NCI-H128 (cell line): Measurements from ENCODE around the gene ALDH3A2.

Experiments
- DNase-seq: peaks from one replicate; lab custom pipeline; 2025; ENCODE audit not compliant: unreplicated experiment; lab: John Stamatoyannopoulos, UW

Gene ALDH3A2

DNA sequence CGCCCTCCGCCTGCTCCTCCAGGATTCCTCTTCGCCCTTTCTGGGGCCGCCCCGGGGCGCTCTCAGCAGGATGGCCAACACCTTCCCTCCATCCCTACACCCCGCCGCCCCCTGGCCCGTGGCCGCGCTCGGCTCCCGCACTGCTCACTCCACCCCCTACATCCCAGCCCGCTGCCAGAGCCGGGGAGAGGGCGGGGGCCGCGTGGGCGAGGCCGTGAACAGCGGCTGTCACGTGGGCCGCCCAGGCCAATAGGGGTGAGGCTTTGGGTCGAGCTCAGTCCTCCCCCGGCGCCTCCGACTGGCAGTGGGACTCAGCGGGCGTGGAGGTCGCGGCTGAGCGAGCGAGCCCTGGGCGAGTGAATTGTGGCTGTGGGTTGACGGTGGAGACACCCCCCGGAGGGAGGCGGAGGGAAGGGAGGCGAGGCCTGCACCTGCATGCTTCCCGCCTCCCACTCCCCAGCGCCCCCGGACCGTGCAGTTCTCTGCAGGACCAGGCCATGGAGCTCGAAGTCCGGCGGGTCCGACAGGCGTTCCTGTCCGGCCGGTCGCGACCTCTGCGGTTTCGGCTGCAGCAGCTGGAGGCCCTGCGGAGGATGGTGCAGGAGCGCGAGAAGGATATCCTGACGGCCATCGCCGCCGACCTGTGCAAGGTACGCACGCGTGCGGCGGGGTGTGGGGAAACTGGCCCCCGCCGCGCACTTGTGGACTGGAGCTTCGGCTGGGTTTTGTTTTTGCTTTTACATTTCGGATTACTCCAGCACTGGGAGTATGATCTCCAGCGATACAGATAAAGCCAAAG is at the start of gene ALDH3A2:
TSS of gene ALDH3A2 (plus strand) at position 277 of the 799 bp plus-strand sequence. CDS start at position 498, 221 bp downstream.
- peak; percentile 85 for DNase-seq

GRCh38 chr17:19610311-19610710 is 38.2 kb upstream of the ALDH3A2 start:
- DNase-seq: no peak

DNA sequence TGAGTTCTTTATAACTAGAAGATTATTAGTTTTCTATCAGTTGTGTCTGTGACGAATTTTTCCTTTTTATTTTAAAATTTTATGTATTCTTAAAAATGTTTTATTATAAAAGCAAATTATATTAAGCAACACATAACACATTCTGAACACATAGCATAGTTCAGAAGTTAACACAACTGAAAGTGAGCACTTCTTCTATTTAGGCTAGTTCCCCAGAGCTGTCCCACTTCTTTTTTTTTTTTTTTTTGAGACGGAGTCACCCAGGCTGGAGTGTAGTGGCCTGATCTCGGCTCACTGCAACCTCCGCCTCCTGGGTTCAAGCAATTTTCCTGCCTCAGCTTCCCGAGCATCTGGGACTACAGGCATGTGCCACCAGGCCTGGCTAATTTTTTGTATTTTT is 37.7 kb upstream of the ALDH3A2 start:
- DNase-seq: no peak

DNA sequence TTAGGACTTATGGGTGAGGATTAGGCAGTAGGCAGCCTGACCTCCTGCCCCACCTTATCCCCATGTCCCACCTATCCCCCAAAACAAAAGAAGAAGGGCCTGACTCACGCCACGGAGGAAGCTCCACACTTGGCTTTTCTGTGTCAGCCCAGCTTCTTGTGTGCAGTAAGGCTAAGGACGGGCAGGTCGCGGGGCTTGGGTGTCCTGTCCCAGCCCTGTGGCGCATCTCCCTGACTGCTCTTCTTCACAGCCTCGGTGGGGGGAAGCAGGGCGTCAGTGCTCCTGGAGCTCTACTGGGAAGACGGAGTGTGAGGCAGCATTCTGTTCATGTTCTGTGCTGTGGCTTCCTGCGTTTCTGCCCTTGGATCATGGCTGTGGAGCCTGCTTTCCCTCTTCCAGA is 34.6 kb upstream of the ALDH3A2 start:
- DNase-seq: no peak

- DNase-seq: no peak
Measured at GRCh38 chr17:19614900-19615299, 33.7 kb upstream of the ALDH3A2 start.

DNA sequence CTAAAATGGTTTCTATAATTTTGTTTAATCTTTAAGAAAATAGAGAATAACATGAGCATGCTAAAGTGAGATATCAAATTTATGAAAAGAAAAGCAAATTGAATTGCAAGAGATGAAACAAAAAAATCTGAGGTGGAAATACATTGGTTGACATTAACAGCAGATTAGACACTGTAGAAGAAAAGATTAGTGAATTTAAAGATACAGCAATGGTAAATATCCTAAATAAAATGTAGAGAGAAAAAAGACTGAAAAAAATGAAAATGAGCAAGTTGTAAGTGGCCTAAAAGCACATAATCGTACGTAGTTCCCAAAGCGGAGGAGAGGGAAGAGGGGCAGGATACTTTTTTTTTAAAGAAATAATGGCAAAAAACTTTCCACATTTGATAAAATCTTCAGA is 30.5 kb upstream of the ALDH3A2 start:
- no peak for DNase-seq

- DNase-seq: no peak
Measured at GRCh38 chr17:19619705-19620325, 28.7 kb upstream of the ALDH3A2 start.

DNA sequence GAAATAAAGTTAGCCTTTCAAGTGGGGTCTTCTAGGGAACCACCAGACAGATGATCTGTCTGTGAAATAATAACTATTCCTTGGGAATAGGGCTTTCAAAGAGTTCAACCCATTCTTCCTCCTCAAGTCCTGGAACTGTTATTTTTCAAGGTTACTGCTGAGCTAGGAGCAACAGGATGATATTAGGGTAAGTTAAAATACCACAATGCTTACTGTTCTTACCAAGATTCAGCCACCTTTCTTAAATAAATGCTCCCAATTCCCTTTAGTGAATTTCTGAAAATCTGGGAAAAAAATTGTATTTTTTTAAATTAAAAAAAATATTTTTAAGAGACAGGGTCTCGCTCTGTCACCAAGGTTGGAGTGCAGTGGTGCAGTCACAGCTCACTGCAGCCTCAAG is 26.9 kb upstream of the ALDH3A2 start:
- no peak for DNase-seq

- DNase-seq: no peak
Measured at GRCh38 chr17:19626079-19626478, 22.5 kb upstream of the ALDH3A2 start.

GRCh38 chr17:19629449-19629848 is 19.1 kb upstream of the ALDH3A2 start:
- DNase-seq: no peak

- DNase-seq: no peak
Measured at GRCh38 chr17:19630035-19630434, 18.5 kb upstream of the ALDH3A2 start.

- no peak for DNase-seq
Measured at GRCh38 chr17:19630661-19631060, 17.9 kb upstream of the ALDH3A2 start.

GRCh38 chr17:19631905-19632304 is 16.6 kb upstream of the ALDH3A2 start:
- DNase-seq: no peak

DNA sequence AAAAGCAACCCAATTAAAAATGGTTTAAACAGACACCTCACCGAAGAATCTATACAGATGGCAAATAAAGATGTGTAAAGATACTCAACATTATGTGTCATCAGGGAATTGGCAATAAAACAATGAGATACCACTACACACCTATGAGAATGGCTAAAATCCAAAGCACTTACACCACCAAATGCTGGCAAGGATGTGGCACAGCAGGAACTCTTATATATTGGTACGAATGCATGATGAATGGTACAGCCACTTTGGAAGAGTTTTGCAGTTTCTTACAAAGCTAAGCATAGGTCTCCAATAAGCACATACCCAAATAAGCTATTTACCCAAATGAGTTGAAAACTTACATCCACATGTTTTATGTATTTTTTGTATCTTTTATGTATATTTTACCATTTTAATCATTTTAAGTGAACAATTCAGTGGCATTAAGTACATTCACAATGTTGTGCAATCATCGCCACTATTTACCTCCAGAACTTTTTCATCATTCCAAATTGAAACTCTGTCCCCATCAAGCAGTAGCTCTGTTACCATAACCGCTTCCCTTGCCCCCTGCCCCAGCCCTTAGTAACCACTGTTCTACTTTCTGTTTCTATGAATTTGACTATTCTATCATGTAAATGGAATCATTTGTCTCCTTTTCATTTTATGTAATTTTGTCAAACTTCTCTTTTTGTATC is 6.7 kb upstream of the ALDH3A2 start:
- no peak for DNase-seq

DNA sequence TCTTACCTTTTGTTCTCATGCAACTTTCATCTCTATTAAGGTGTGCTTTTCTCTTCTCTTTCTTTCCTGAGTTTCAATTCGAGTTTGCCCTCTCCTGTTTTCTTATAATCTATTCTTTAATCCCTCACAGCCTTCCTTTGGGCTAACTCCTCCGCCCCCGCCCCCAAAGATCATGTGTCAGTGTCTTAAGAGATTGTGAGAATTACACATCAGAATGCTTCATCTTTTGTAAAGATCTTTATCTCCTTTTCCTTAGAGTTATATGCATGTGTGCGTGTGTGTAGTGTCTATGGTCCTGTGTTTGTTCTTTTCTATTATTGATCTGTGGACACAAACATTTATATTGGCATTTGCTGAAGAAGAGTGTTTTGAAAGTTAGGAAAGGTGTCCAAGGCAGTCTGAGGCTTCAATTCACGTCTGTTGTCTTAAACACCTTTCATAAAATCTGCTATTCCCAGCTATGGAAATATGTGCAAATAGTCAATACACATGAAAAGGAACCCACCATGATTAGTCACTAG is 6.1 kb upstream of the ALDH3A2 start:
- DNase-seq: no peak

DNA sequence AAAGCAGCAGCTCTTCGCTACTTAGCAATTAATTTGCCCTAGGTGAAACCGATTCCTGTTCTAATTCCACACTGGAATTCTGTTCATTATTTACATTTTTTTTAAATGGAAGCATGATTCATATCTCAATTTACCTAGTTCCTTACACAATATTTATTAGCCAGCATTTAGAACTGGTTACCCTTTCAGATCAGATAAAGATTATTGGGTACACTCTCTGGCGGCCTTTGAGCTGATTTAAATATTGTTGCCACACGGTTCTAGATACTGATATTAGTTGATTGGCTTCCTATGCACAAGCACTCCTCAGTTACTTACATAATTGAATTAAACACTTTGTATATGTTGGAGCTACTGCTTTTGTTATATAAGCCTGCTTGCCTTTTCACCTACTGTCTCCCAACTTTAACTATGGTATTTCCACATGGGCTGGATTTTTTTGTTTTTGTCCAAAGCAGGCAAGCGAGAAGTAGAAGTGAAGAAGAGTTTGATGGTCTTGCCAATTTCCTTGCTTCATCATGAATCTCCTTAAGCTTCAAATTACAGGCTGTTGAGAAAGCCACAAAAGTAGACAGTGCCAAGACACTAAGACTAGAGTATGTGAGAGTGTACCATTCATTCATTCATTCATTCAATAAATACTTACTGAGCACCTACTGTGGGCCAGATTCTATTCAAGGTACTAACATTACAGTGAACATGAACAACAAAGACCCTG is 3.9 kb upstream of the ALDH3A2 start:
- no peak for DNase-seq

DNA sequence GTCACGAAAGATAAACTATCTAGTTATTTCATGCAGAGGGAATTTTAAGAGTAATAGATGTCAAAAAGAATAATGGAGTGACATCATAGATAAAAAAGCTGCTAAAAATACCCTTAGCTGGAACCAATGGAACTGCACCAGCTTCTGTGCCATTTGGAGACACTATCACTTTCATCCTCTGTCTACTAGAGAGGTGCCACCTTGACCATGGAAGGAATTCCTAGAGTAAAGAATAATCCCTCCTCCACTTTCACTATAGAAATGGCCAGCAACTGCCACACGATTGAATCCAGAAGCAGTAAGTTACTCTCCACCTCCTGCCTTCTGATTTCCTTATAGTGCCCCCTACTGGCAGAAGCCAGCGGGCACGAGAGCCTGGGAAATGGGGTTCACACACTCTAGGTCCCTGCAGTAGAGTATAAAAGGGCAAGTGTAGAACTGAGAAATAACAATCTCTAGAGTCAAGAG is 2.8 kb upstream of the ALDH3A2 start:
- no peak for DNase-seq

DNA sequence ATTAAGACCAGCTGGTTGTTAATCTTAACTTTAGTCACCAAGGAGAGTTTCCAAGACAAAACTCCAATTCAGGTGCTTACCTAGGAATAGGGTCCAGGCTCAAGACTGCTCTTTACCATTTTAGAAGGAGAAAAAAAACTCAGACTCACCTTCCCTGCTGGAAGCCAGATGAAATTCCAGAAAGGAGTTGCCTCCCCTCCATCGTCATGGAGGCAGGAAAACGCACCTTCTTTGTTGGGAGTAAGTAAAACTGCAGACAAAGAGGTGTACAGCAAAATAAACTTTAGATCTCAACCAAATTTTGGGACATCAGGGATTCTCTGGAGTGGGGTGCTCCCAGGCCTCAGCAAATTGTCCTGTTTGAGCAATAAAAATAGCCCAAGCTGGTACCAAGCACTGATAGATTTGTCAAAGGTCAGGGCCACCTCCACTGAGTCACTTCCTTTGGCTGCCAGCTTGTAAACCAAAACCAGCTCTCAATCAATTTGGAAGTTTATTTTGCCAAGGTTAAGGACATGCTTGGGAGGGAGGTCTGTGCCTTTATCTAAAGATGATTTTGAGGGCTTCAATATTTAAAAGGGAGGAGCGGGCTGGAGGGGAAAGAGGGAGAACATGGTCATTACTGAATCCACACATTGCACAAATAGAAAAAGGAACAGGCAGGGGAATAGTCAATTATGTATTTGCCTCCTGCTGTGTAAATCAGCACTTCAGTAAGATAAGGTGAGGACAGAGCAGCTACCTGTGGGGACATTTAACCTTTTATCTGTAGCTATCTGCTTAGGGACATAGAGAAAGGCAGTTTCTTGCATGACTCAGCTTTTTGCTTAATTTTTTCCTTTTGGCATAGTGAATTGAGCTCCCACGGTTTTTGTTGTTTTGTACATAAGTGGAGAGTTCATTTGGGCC is 1.5 kb upstream of the ALDH3A2 start:
- no peak for DNase-seq

DNA sequence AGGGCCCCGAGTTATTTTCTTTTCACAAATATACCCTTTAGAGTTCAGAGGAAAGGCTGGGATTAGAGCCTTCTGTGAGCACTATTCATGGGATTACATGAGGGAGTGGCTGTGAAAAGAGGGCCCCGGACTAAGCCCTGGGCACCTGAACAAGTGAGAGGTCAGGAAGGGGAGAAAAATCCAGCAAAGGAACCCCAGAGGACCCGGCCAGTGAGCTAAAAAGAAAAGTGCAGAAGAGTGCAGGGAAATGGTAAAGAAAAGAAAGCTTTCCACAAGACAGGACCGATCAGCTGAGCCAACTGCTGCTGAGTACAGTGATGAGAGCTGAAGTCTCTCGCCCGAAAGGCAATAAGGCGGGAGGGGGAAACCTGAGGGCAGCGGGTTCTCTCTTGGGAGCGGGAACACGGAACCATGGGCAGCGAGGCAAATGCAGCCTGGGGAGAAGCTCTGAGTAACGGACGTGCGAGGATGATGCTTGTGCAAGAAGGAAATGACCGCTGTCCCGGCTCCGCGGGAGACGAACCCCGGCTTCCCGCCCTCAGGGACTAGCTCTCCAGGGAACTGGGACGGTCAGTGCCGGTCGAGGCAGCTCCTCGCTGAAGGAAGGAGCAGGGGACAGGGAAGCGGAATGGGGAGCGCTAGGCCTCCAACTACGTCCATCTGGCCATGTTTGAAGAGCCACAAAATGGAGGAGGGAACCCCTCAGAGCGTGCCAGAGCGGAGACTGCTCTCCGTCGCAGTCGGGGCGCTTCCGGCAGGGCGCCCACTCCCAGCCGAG is 665 bp upstream of the ALDH3A2 start:
- no peak for DNase-seq

- DNase-seq: no peak
Measured at GRCh38 chr17:19649274-19649541, 657 bp downstream of the ALDH3A2 start.
